C4-2B (cell line): ENCODE results near the gene AKR1C2.
A peak's percentile ranks its signal among the peaks of the same experiment; 100 is the strongest.

Experiments used
- H3K27ac ChIP-seq: fragments of 450-650 bp; 2 replicates; pipeline ENCODE4 v1.5.1; 2017
- CTCF ChIP-seq: fragments of 450-650 bp; conservative IDR thresholded peaks from 2 replicates; pipeline ENCODE4 v1.5.1; 2017; ENCODE audit warnings: mild to moderate bottlenecking
- ZFX ChIP-seq: fragments of 450-650 bp; IDR thresholded peaks from 2 replicates; pipeline ENCODE4 v1.6.1; 2017

The AKR1C2 gene

GRCh38 chr10:5041471-5042023, 37.9 kb upstream of the AKR1C2 start:
- H3K27ac ChIP-seq = no peak overlapping the region
- TF ChIP-seq CTCF (no peak), ZFX (no peak)

GRCh38 chr10:5040781-5041470, 37.3 kb upstream of the AKR1C2 start:
- TF ChIP-seq ZFX (no peak), CTCF (no peak)
- H3K27ac ChIP-seq = no peak overlapping the region

GRCh38 chr10:5040010-5040673, 36.5 kb upstream of the AKR1C2 start:
- H3K27ac ChIP-seq = no peak overlapping the region
- peak; percentile 13; the same call in 1 of the 2 replicates for TF ChIP-seq CTCF
- no peak for TF ChIP-seq ZFX

GRCh38 chr10:5038733-5039132, 35.1 kb upstream of the AKR1C2 start:
- no peak for TF ChIP-seq CTCF
- TF ChIP-seq ZFX = no peak
- no peak overlapping the region for H3K27ac ChIP-seq

- no peak for TF ChIP-seq CTCF
- no peak for TF ChIP-seq ZFX
Measured at GRCh38 chr10:5038101-5038500, 34.4 kb upstream of the AKR1C2 start.

GRCh38 chr10:5036511-5036910, 32.9 kb upstream of the AKR1C2 start:
- TF ChIP-seq CTCF (no peak), ZFX (no peak)
- H3K27ac ChIP-seq = no peak overlapping the region

More at GRCh38 chr10:5038101-5038500, 34.4 kb upstream of the AKR1C2 start:
- H3K27ac ChIP-seq = no peak overlapping the region

- H3K27ac ChIP-seq = no peak overlapping the region
- TF ChIP-seq CTCF (no peak), ZFX (no peak)
Measured at GRCh38 chr10:5035356-5035755, 31.7 kb upstream of the AKR1C2 start.
